ENCODE data around the gene PSMB5.

DNA sequence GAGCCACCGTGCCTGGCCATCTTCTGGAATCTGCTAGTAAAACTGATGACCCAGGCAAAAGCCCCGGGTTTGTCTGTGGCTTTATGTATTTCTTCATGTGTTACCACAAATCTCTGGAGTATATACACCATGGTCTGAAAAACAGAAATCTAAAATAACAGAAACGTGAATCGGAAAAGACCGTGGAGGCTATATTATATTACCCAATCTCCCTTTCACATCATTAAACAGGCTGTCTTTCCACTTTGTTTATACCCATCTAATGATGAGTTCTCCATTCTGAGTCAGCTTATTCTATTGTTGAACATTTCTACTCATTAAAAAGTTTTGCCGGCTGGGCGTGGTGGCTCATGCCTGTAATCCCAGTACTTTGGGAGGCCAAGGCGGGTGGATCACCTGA, 42.8 kb downstream of the PSMB5 start:
- TF ChIP-seq TAF1 (IDR thresholded peaks at IDR 0.05; ENCODE audit: borderline replicate concordance, insufficient read depth, low read length) (no peak), POLR2AphosphoS5 (IDR thresholded peaks at IDR 0.05; ENCODE audit: low read depth, low read length) (no peak), SIN3A (IDR thresholded peaks at IDR 0.05; ENCODE audit: borderline replicate concordance, insufficient read depth, low read length) (no peak), FOXP2 (optimal IDR thresholded peaks at IDR 0.05; ENCODE audit: borderline replicate concordance, extremely low read depth, extremely low read length, insufficient read depth) (no peak)
- TF ChIP-seq, protein P1, sequence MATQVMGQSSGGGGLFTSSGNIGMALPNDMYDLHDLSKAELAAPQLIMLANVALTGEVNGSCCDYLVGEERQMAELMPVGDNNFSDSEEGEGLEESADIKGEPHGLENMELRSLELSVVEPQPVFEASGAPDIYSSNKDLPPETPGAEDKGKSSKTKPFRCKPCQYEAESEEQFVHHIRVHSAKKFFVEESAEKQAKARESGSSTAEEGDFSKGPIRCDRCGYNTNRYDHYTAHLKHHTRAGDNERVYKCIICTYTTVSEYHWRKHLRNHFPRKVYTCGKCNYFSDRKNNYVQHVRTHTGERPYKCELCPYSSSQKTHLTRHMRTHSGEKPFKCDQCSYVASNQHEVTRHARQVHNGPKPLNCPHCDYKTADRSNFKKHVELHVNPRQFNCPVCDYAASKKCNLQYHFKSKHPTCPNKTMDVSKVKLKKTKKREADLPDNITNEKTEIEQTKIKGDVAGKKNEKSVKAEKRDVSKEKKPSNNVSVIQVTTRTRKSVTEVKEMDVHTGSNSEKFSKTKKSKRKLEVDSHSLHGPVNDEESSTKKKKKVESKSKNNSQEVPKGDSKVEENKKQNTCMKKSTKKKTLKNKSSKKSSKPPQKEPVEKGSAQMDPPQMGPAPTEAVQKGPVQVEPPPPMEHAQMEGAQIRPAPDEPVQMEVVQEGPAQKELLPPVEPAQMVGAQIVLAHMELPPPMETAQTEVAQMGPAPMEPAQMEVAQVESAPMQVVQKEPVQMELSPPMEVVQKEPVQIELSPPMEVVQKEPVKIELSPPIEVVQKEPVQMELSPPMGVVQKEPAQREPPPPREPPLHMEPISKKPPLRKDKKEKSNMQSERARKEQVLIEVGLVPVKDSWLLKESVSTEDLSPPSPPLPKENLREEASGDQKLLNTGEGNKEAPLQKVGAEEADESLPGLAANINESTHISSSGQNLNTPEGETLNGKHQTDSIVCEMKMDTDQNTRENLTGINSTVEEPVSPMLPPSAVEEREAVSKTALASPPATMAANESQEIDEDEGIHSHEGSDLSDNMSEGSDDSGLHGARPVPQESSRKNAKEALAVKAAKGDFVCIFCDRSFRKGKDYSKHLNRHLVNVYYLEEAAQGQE (IDR thresholded peaks at IDR 0.05; ENCODE audit: insufficient read depth in 1 of 2, low read depth in 2 of 2, low read length in 2 of 2): no peak

Measured in PFSK-1 (cell line).